ENCODE measurements around the gene SPRYD3. TPM values are rescaled to one million over a fixed set of nuclear protein-coding genes. Genes with fewer than 3 reads are reported as not detected.

Gene SPRYD3
- total and polyA plus RNA-seq, 2 of the 4 experiments (the other 2 are of a cell fraction): 25.6 to 27.8 TPM

DNA sequence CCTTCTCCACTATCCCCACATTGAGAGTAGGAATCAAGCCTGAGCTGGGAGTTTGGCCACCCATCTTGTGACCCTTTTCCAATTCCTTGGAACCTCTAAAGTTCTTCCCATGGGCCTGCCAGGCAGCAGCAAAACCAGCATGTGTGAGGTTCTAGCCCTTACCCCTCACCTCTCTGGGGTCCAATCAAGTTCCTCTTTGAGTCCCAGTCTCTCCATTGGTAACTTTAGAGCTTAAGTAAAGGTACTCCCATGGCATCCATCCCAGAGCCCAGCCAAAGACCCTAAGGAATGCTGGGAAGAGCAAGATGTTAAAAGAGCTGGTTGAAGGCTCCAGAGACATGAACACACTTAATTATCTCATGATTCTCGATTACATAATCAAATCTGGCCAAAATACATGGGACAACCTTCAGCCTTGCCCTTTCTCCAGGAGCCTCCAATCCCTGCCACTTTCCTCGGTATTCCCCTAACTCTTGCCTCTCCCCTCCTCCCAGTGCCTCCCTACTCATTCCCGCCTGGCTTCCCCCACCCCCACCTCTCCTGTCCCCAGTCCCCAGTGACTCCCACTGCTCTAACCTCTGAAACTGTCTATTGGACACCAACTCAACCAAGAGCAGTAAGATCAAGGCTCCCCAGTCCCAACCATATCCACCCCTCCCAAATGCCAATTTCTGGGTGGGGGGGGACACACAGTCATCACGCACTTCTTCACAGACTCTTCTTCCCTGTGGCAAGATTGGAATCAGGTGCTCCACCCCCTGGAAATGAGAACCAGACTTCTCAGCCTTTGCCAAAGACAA lies 34.1 kb downstream of the SPRYD3 start:
- in situ Hi-C loops (cut with MboI; ENCODE audit: low sequenced_read_pairs) (no loop called here), intact Hi-C loops (cut with micrococcal nuclease) (no loop called here), dilution Hi-C loops (cut with HindIII; ENCODE audit: low sequenced_read_pairs, unreplicated experiment) (no loop called here)
- H2BK120ac ChIP-seq (ENCODE audit: low read depth, low read length): no peak overlapping the region
- H2AK5ac ChIP-seq (ENCODE audit: low read depth, low read length): peak overlapping the region; percentile 91; the same call in 1 of the 2 replicates
- H3K23ac ChIP-seq (ENCODE audit: low read depth, low read length): peak overlapping the region; percentile 62
- H3K27ac ChIP-seq (ENCODE audit: insufficient read depth, low read length): no peak overlapping the region
- DNase-seq (no peak), ATAC-seq (ENCODE audit: low read depth) (no peak)
- H3K4me1 ChIP-seq (ENCODE audit: control insufficient read depth, insufficient read depth, low read length): peaks cover 21% of the 10 kb centered on the region
- ChIA-PET POLR2A (ENCODE audit: unreplicated experiment) (interaction anchor here (0.6 kb wide), 1 partner anchor 39 kb away, joined by 3 read pairs; the partner anchor contains the start of gene EIF4B), CTCF (interaction anchor here (0.6 kb wide), 1 partner anchor 253 kb away, joined by 3 read pairs; no protein-coding TSS in a partner anchor)
- H2BK20ac ChIP-seq (ENCODE audit: low read depth, low read length): no peak overlapping the region; the same call in 1 of the 2 replicates
- peaks cover 10 to 56% of the 10 kb centered on the region in 2 experiments; a peak in 3 of 4 replicates for H3K79me1 ChIP-seq (ENCODE audit: low read depth in 1 of 2, low read length in 2 of 2)
- no peak overlapping the region for H3K4me3 ChIP-seq (ENCODE audit: insufficient read depth, low read depth, low read length)
- H4K5ac ChIP-seq (ENCODE audit: low read depth, low read length): no peak overlapping the region
- H2AK9ac ChIP-seq (replicated peaks; ENCODE audit: low read depth, low read length, poor library complexity): peak overlapping the region; percentile 83
- H3K9me3 ChIP-seq (ENCODE audit: control insufficient read depth, insufficient read depth, low read length): no peaks in the 10 kb centered on the region
- H2BK15ac ChIP-seq (ENCODE audit: low read depth, low read length): no peak overlapping the region
- H3K4ac ChIP-seq (ENCODE audit: low read depth, low read length): peak overlapping the region; percentile 100
- 63% methylated on average over 2 of the region's 4 CpGs; no CpG with 5 or more reads in 1 of the 2 experiments for WGBS, 2 experiments (ENCODE audit: extremely low coverage in 2 of 2, insufficient read length in 1 of 2)
- H2BK5ac ChIP-seq (ENCODE audit: low read depth, low read length, poor library complexity, severe bottlenecking): no peak overlapping the region
- peaks cover 6% of the 10 kb centered on the region; the same call in 1 of the 2 replicates for H4K20me1 ChIP-seq (ENCODE audit: insufficient read depth, low read length)
- TF ChIP-seq, protein P1, sequence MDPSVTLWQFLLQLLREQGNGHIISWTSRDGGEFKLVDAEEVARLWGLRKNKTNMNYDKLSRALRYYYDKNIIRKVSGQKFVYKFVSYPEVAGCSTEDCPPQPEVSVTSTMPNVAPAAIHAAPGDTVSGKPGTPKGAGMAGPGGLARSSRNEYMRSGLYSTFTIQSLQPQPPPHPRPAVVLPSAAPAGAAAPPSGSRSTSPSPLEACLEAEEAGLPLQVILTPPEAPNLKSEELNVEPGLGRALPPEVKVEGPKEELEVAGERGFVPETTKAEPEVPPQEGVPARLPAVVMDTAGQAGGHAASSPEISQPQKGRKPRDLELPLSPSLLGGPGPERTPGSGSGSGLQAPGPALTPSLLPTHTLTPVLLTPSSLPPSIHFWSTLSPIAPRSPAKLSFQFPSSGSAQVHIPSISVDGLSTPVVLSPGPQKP (IDR thresholded peaks at IDR 0.05; ENCODE audit: borderline replicate concordance, low read depth, low read length): no peak
- TF ChIP-seq NFE2L2 (IDR thresholded peaks at IDR 0.05; ENCODE audit: low read depth, low read length): no peak
- no peak for TF ChIP-seq RCOR1 (IDR thresholded peaks at IDR 0.05; ENCODE audit: insufficient replicate concordance, low read length)
- no peak for TF ChIP-seq FOS (IDR thresholded peaks at IDR 0.05; ENCODE audit: low read depth, low read length)
- no peak for TF ChIP-seq CHD1 (IDR thresholded peaks at IDR 0.05; ENCODE audit: low read depth, low read length)
- no peak for TF ChIP-seq RAD21 (IDR thresholded peaks at IDR 0.05; ENCODE audit: low read length)
- H3K9ac ChIP-seq (ENCODE audit: low read depth, low read length): no peak overlapping the region
- no peaks in the 10 kb centered on the region for H3K27me3 ChIP-seq (ENCODE audit: control insufficient read depth, insufficient read depth, low read length)
- peak overlapping the region; percentile 13; the same call in 1 of the 2 replicates for H4K91ac ChIP-seq (ENCODE audit: insufficient read depth, low read depth, low read length)
- no peak overlapping the region for H3K56ac ChIP-seq (ENCODE audit: extremely low read depth, insufficient read depth, low read length)
- peak overlapping the region; percentile 90 for H2AFZ ChIP-seq (replicated peaks; ENCODE audit: low read length, poor library complexity)
- no TSS peak for BruUV-seq (replicated peaks)
- peaks cover 19% of the 10 kb centered on the region for H3K9me1 ChIP-seq (ENCODE audit: insufficient read depth, low read length)
- peaks cover 5% of the 10 kb centered on the region for H3K36me3 ChIP-seq (ENCODE audit: control insufficient read depth, insufficient read depth, low read length)
- peak overlapping the region; percentile 87 to 91; a peak in 2 of 4 replicates for H4K8ac ChIP-seq (ENCODE audit: low read depth in 2 of 2, low read length in 2 of 2)
- H3K18ac ChIP-seq (ENCODE audit: low read depth, low read length): no peak overlapping the region
- H3K4me2 ChIP-seq (ENCODE audit: low read depth, low read length): no peak overlapping the region
- peak overlapping the region; percentile 91; the same call in 1 of the 2 replicates for H3K14ac ChIP-seq (replicated peaks; ENCODE audit: low read depth, low read length)

All from IMR-90 (cell line).